CD4-positive, alpha-beta T cell treated with Interleukin-15 for 4 hours (primary cell): Measurements from ENCODE around the gene SIRT7.
"Not testable (repeated sequence)": the region's sequence is repeated elsewhere in the genome, so short reads cannot be mapped to it uniquely, and the experiment has no call there.

Experiments used
- DNase-seq: peaks from one replicate; pipeline ENCODE4 v3.0.0-alpha.2; 2020; ENCODE audit warnings: low spot score

Gene SIRT7

DNA sequence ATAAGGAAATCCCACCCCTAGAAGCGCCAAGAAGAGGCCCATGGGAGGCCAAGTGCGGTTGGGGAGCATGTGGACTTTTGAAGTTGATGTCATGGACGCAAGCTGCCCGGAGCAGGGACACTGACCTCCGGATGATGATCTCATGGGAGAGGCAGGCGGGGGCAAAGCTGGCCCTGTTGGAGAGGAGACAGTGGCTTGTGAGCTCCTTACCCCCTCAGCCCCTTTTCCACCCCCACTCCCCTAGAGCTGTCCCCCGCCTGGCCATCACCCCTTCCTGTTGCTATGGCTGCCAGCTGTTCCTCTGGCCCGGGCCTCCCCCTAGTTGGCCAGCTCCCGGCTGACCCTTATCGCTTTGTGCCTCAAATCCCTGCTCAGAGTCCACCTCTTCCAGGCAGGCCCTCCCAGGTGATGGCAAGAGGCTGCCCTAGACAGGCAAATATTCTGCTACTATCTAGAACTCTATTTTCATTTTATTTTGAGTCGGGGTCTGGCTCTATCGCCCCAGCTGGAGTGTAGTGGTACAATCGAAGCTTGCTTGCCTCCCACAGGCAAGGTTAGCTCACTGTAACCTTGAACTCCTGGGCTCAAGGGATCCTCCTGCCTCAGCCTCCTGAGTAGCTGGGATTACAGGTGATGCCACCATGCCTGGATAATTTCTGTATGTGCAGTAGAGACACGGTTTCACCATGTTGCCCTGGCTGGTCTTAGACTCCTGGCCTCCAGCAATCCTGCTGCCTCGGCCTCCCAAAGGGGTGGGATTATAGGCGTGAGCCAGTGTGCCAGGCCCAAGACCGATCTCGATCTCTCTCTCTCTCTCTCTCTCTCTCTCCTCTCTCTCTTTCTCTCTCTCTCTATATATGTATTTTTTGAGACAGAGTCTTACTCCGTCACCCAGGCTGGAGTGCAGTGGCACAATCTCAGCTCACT, 36.4 kb upstream of the SIRT7 start:
- no peak for DNase-seq

DNA sequence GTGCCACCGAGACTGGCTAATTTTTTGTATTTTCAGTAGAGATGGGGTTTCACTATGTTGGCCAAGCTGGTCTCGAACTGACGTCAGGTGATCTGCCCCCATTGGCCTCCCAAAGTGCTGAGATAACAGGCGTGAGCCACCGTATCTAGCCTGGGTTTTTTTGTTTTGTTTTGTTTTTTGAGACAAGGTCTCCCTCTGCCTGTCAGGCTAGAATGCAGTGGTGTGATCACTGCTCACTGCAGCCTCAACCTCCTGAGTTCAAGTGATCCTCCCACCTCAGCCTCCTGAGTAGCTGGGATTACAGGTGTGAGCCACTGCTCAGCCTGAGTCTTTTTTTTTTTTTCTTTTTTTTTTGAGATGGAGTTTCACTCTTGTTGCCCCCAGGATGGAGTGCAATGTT, 35.5 kb upstream of the SIRT7 start:
- DNase-seq, result not testable (repeated sequence)

DNA sequence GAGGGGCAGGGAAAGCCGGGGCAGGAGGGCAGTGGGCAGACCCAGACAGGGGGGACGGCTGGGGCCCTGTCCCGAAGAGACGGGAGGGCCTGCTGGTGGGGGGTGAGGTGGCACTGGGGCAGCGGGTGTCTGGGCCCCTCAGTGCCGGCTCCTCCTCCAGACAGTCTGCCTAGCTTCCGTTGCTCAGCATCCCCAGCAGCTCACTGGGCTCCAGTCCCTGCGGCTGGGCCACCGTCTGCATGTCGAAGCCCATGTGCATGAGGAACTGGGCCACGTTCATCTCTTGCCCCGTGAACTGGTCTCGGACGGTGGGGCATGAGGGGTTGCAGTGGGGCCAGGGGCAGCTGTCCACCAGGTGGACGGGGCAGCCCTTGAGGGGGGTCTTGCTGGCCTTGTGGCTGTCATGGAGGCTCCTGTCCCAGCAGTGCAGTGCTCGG, 34.8 kb upstream of the SIRT7 start:
- no peak for DNase-seq

DNA sequence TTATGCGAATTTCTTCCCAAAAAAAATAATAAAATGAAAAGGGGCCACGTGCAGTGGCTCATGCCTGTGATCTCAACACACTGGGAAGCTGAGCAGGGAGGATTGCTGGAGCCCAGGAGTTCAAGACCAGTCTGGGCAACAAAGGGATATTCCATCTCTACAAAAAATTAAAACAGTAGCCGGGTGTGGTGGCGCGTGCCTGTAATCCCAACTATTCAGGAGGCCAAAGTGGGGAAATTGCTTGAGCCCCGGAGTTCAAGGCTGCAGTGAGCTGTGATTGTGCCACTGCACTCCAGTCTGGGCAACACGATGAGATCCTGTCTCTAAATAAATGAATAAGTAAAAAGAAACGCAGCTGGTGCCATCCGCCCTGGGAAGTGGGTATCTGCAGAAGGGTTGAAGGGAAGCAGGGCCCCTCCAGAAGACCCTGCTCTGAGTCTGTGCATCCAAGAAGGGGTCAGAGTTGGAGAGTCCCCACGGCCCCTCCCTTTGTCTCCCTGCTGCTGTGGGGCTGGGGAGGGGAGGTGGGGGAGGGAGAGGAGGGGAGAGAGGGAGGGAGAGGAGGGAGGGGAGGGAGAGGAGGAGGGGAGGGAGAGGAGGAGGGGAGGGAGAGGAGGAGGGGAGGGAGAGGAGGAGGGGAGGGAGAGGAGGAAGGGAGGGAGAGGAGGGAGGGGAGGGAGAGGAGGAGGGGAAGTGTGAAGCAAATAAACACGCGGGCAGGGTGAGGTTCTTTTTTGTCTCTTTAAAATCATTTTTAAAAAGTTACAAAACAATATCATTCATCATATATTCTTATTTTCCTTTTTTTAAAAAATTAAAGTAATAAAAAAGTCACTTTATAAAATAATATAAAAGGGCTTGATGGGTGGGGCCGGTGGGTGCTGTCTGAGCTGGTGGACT, 34.1 kb upstream of the SIRT7 start:
- no peak for DNase-seq

GRCh38 chr17:81950501-81950900, 32.5 kb upstream of the SIRT7 start:
- DNase-seq, result no peak

- DNase-seq, result no peak
Observed at GRCh38 chr17:81948635-81949378, 30.8 kb upstream of the SIRT7 start.

DNA sequence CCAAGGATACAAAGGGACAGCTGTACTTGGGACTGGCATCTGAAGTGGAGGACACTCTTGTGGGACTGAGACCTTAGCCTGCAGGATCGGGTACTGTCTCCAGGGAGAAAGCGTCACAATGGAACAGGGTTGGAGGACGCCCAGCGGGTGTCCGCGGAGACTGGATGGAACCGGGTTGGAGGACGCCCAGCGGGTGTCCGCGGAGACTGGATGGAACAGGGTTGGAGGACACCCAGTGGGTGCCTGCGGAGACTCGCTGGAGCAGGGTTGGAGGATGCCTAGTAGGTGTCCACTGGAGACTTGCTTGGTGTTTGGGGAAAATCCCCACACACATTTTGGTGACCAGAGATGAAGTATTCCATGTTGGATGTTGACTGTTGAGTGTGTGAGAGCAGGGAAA, 29.2 kb upstream of the SIRT7 start, which contains the start of gene MYADML2:
TSS of gene MYADML2 (minus strand) at position 45 of the 400 bp plus-strand sequence. CDS start 5,492 bp downstream, outside the sequence.
- no peak for DNase-seq

DNA sequence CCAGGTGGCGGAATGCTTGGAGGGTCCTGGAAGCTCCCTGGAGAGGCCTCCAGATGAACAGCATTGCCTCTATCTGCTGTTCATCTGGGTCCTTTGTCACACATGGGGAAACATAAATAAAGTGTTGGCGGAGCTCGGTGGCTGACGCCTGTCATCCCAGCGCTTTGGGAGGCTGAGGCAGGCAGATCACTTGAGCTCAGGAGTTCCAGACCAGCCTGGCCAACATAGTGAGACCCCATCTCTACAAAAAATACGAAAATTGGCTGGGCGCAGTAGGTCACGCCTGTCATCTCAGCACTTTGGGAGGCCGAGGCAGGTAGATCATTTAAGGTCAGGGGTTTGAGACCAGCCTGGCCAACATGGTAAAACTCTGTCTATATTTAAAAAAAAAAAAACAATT, 26.9 kb upstream of the SIRT7 start:
- no peak for DNase-seq

DNA sequence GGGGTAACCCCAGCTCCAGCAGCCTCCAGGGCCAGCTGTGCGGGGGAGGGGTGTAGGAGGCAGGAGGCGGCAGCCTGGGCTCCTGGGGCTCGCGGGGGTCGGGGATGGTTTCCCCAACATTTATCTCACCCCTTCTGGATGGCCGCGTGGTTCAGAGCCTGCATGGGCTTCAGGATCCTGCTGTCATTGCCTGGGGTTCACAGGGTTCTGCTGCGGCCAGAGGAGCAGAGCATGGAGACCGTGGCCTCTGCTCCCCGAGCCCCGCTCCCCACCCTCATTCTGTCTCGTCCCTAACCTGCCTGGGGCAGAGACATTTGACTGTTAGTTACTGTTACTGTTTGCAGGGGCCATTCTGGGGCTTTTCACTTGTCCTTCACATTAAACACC, 24.2 kb upstream of the SIRT7 start:
- DNase-seq, result no peak

DNA sequence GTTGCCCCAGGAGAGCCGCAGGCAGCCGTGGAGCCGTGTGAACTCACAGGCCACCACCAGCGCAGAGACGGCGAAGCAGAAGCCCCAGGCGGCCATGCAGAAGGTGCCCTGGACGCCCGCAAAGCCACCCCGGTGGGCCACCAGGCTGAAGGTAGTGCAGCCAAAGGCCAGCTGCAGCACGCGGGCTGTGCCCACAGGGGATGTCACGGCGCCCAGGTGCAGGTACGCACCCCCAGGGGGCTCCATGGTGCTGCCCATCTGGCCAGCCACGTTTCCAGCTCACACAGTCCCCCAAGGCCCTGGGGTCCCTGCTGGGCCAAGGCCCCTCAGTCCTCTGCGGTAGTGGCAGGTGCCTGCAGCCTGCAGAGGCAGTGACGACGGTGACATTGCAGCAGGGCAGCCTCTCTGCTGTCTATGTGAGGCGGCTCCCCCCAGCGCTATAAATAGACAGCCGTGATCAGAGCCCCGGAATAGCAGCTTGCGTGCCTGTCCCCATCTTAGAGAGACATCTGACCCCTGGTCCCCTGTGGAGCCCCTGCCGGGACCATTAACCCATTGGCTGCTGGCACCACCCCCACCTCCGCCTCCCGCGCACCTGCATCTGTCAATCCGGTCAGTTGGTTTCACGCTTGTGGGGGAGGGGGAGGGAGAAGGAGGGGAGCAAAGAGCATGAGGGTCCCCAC, 23.6 kb upstream of the SIRT7 start:
- DNase-seq, result no peak

- DNase-seq, result no peak
Observed at GRCh38 chr17:81940538-81941483, 22.8 kb upstream of the SIRT7 start.

- DNase-seq, result no peak
Observed at GRCh38 chr17:81939881-81940385, 22.0 kb upstream of the SIRT7 start.

DNA sequence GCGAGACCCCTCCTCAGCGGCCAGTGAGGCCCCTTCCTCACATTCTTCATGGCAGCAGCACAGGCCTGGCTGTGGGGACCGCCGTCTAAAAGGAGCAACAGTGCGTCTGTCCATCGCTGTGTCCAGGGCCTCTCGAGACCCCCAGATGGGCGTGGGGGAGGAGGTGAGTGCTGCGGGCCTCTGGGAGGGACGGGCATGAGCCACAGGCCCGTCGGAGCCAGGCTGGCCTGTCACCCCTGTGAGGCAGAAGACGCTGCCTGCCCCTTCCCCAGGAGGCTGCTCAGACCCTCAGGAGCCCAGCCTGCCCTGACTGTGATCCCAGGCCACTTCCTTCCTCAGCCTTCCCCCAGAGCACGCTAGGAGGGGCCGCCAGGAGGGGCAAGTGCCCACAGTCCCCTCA, 21.2 kb upstream of the SIRT7 start:
- no peak for DNase-seq

GRCh38 chr17:81935709-81936084, 17.7 kb upstream of the SIRT7 start:
- DNase-seq, result no peak

- DNase-seq, result no peak
Observed at GRCh38 chr17:81934850-81935708, 17.1 kb upstream of the SIRT7 start.

DNA sequence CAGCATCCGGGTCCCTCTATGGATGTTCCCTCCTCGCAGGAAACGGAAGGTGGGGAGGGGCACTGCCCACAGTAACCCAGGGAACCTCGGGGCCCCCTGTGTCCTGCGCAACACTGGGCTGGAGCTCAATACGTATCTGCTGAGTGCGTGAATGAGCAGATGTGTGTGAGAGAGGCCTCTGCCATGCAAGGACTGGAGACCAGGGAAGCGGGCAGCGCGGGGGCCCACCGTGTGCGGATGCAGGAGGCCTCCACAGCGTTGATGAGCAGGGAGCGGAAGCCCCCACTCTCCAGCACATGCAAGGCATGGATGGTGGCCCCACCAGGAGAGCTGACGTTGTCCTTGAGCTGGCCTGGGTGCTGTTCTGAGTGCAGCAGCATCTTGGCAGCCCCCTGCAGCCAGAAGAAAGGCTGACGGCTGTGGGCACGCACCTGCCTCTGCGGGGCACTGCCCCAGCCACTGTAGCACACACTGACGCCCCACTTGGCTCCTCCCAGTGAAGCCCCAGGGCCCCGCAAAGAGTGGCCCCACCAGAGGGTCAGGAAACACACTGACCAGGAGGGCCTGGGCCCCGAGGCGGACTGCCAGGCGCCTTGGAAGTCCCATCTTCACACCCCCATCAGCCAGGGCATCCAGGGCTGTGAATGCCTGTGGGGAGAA, 16.3 kb upstream of the SIRT7 start:
- DNase-seq, result no peak

GRCh38 chr17:81933178-81933699, 15.3 kb upstream of the SIRT7 start:
- DNase-seq, result no peak

- DNase-seq, result no peak
Observed at GRCh38 chr17:81932333-81932983, 14.5 kb upstream of the SIRT7 start.
